Stimulated activated CD4-positive, alpha-beta T cell treated with anti-CD3 and anti-CD28 coated beads, Interleukin-12 subunit alpha, Interleukin-12 subunit beta, amount 100 ng/mL, for 4 hours (primary cell): ENCODE results near the gene SNORC.

Experiments
- DNase-seq: peaks from one replicate; pipeline ENCODE4 v3.0.0-alpha.2; 2020

The SNORC gene

GRCh38 chr2:232883116-232883721 is 13.2 kb downstream of the SNORC start:
- DNase-seq: no peak

- no peak for DNase-seq
These were observed 13.9 kb downstream of the SNORC start for GRCh38 chr2:232884001-232884421.

GRCh38 chr2:232884549-232885263 is 14.6 kb downstream of the SNORC start:
- DNase-seq: no peak

GRCh38 chr2:232885264-232885961 is 15.3 kb downstream of the SNORC start:
- DNase-seq: no peak

GRCh38 chr2:232886176-232886575 is 16.1 kb downstream of the SNORC start:
- DNase-seq: no peak

GRCh38 chr2:232886632-232887031 is 16.6 kb downstream of the SNORC start:
- no peak for DNase-seq

GRCh38 chr2:232887171-232887850 is 17.2 kb downstream of the SNORC start:
- DNase-seq: no peak

- DNase-seq: no peak
These were observed 18.2 kb downstream of the SNORC start for GRCh38 chr2:232888099-232888836.

GRCh38 chr2:232888839-232889529 is 18.9 kb downstream of the SNORC start:
- DNase-seq: no peak

- DNase-seq: no peak
These were observed 19.9 kb downstream of the SNORC start for GRCh38 chr2:232889876-232890401.

- no peak for DNase-seq
These were observed 20.5 kb downstream of the SNORC start for GRCh38 chr2:232890536-232890895.

- DNase-seq: no peak
These were observed 21.0 kb downstream of the SNORC start for GRCh38 chr2:232890896-232891601.

GRCh38 chr2:232891621-232892071 is 21.6 kb downstream of the SNORC start:
- no peak for DNase-seq

- DNase-seq: no peak
These were observed 22.2 kb downstream of the SNORC start for GRCh38 chr2:232892221-232892620.

GRCh38 chr2:232892843-232893242 is 22.8 kb downstream of the SNORC start:
- no peak for DNase-seq

- DNase-seq: no peak
These were observed 23.8 kb downstream of the SNORC start for GRCh38 chr2:232893834-232894233.

- no peak for DNase-seq
These were observed 24.2 kb downstream of the SNORC start for GRCh38 chr2:232894251-232894650.

GRCh38 chr2:232894746-232895145 is 24.7 kb downstream of the SNORC start:
- DNase-seq: no peak

- no peak for DNase-seq
These were observed 26.0 kb downstream of the SNORC start for GRCh38 chr2:232896111-232896510.

- DNase-seq: no peak
These were observed 26.9 kb downstream of the SNORC start for GRCh38 chr2:232896720-232897597.
